ENCODE results near the gene DAZAP1. TPM values are rescaled to one million over a fixed set of nuclear protein-coding genes. Genes with fewer than 3 reads are reported as not detected.

DAZAP1 gene
- total RNA-seq, 3 donors from 2014 or later: 35.8 to 50.9 (median 48.8) TPM

DNA sequence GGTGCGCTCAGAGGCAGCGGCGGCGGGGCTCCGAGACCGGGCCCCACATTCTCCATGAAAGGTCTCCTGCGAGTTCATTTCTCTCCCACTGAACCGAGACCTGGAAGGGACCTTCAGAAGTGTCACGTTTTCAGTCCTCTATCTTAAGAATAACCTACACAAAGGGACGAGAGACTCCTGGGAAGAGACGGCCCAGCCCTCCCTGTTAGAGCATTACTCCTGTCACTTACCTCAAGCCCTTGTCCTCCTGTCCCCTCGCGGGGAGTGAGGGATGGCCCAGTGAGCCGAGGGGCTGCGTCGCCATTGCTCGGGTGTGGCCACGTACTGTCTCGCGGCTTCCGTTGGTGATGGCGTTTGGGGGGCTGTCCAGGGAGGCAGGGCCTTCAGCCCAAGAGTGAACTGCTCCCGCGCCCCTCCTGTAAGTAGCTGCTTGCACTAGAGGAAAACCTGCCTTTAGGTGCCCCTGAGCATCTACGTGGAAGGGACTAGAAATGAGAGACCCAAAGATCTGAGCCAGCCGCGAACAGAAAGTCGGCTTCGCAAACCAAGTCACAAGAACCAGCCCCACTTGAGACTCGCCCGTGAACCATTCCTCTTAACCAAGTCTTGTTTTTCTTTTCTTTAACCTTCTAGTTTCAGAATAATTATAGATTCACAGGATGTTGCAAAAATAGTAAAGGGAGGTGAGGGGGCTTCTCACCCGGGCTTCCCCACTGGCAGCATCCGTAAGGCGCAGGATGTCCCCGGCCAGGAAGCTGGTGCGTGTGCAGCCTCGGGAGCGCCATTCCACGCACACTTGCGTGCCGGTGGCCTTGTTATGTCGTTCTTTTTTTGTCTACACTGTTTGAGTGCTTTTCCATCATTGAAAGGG, 44.8 kb upstream of the DAZAP1 start:
- Histone ChIP-seq H3K4me1 (peaks cover 8 to 10% of the 10 kb centered on the region in 2 donors), H3K9me3 (no peaks in the 10 kb centered on the region), H3K27ac (peak overlapping the region; percentile 65 to 83), H3K4me3 (peak overlapping the region in 1 of 3 donors; percentile 53), H3K36me3 (no peaks in the 10 kb centered on the region), H3K27me3 (no peaks in the 10 kb centered on the region)
- DNase-seq (ENCODE audit: low spot score in 2 of 2): no peak
- TF ChIP-seq POLR2A (IDR thresholded peaks at IDR 0.05) (no peak), POLR2AphosphoS5 (IDR thresholded peaks at IDR 0.05) (no peak)
- TF ChIP-seq, protein P1, sequence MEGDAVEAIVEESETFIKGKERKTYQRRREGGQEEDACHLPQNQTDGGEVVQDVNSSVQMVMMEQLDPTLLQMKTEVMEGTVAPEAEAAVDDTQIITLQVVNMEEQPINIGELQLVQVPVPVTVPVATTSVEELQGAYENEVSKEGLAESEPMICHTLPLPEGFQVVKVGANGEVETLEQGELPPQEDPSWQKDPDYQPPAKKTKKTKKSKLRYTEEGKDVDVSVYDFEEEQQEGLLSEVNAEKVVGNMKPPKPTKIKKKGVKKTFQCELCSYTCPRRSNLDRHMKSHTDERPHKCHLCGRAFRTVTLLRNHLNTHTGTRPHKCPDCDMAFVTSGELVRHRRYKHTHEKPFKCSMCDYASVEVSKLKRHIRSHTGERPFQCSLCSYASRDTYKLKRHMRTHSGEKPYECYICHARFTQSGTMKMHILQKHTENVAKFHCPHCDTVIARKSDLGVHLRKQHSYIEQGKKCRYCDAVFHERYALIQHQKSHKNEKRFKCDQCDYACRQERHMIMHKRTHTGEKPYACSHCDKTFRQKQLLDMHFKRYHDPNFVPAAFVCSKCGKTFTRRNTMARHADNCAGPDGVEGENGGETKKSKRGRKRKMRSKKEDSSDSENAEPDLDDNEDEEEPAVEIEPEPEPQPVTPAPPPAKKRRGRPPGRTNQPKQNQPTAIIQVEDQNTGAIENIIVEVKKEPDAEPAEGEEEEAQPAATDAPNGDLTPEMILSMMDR (IDR thresholded peaks at IDR 0.05): no peak
- intact Hi-C loops (cut with DNase I; ENCODE audit: low total_unique reads): no loop called here

DNA sequence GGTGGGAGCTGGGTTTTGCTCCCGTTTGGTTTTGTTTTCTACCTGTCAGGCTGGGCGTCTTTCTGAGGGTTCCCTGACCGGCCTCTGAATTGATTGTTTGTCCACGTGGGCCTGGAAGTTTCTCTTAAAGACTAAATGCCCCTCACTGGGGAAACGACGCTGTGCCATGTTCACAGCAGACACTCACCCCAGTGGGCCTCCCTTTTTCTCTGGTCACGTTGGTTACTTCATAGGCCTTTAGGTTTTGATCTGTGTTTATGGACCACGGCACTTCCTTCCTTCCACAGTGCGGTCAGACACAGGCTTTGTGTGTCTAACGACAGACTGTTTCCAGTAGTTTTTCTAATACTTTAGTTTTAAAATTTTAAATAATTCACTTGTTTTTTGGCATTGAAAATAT, 43.8 kb upstream of the DAZAP1 start:
- peaks cover 8 to 10% of the 10 kb centered on the region in 2 donors for H3K4me1 ChIP-seq
- no peaks in the 10 kb centered on the region for H3K27me3 ChIP-seq
- H3K9me3 ChIP-seq: no peaks in the 10 kb centered on the region
- TF ChIP-seq POLR2A (IDR thresholded peaks at IDR 0.05): no peak
- TF ChIP-seq POLR2AphosphoS5 (IDR thresholded peaks at IDR 0.05): no peak
- TF ChIP-seq, protein P1 (IDR thresholded peaks at IDR 0.05): no peak
- no peak overlapping the region for H3K27ac ChIP-seq
- H3K36me3 ChIP-seq: no peaks in the 10 kb centered on the region
- intact Hi-C loops (cut with DNase I; ENCODE audit: low total_unique reads): no loop called here
- DNase-seq (ENCODE audit: low spot score in 2 of 2): no peak
- no peak overlapping the region for H3K4me3 ChIP-seq

DNA sequence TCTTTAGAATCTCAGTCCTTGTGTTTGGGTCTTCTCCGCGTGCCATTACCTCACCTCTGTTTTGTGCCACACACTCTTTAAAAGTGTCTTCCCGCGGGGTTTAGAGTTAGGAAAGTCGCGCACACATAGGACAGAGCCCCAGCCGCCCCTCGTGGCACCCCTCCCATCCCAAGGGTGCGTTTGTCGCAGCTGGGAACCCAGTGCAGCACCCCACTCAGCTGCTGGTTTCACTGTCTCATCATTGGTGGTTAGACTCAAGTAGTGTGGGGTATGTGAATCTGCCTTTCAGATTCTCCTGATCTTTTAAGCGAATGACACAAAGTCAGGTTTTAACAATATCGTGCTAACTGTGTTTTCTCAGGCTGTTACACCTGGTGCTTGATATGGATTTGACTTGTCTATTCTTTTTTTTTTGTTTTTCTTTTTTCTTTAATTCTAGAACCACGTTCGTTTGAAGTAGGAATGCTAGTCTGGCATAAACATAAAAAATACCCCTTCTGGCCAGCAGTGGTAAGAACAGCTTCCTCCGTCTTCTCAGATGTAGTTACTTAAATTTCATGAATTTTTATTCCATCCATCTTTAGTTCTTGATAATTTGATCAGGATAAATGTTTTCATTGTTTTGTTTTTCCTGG, 43.2 kb upstream of the DAZAP1 start:
- H3K27me3 ChIP-seq: no peaks in the 10 kb centered on the region
- H3K36me3 ChIP-seq: peaks cover 2% of the 10 kb centered on the region
- TF ChIP-seq, protein P1 (IDR thresholded peaks at IDR 0.05): peak in 1 of 3 donors; percentile 19
- TF ChIP-seq POLR2A (IDR thresholded peaks at IDR 0.05): no peak
- no peak for TF ChIP-seq POLR2AphosphoS5 (IDR thresholded peaks at IDR 0.05)
- no peak overlapping the region for H3K27ac ChIP-seq
- DNase-seq (ENCODE audit: low spot score in 2 of 2): no peak
- H3K4me3 ChIP-seq: no peak overlapping the region
- H3K4me1 ChIP-seq: peaks cover 8 to 10% of the 10 kb centered on the region in 2 donors
- intact Hi-C loops (cut with DNase I; ENCODE audit: low total_unique reads): no loop called here
- no peaks in the 10 kb centered on the region for H3K9me3 ChIP-seq

DNA sequence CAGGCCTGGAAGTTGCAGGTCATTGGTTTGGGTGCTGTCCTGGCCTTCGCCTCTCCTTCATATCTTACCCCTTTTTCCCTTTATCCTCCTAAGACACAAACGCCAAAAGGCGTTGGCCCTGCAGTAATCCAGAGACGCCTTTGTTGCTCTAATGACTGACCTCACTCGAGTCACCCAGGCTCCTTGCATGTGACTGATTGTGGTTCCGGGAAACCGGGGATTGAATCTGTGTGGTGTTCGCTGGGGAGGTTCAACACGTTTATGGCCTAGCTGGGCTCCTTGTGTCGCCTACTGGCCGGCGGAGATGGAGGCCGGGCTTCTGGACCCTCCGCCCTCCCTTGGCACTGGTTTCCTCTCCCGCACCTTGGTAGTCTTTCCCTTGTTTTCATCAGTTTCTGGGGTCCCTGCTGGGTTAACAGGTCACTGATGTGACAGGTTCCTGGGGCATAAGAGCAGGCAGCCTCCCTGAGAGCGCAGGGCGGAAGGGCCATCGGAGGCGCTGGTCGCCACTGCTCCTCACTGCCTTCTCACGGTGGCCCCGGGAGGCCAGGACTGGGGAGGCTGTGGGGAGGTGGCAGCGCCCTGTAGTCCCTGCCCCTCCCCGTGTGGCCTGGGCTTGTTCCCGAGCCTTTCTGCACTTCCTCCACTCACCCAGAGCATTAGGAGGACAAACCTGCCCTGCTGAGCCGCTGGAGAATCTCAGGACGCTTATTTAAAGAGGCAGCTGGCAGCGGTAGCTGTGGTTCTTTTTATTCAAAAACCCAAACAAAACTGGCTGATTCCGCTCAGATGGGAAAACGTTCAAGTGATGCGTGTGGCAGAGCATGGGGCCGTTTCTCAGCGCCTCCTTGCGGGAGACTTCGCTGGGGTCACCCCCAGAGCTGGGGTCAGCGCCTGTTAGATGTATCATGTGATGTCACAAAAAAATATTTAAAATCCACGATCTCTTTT, 41.8 kb upstream of the DAZAP1 start:
- H3K27ac ChIP-seq: peak overlapping the region in 1 of 2 donors; percentile 12
- no peak for TF ChIP-seq POLR2A (IDR thresholded peaks at IDR 0.05)
- TF ChIP-seq POLR2AphosphoS5 (IDR thresholded peaks at IDR 0.05): no peak
- TF ChIP-seq, protein P1 (IDR thresholded peaks at IDR 0.05): no peak
- H3K4me3 ChIP-seq: no peak overlapping the region
- H3K36me3 ChIP-seq: peaks cover 13% of the 10 kb centered on the region
- no peak for DNase-seq (ENCODE audit: low spot score in 2 of 2)
- intact Hi-C loops (cut with DNase I; ENCODE audit: low total_unique reads): no loop called here
- H3K27me3 ChIP-seq: no peaks in the 10 kb centered on the region
- no peaks in the 10 kb centered on the region for H3K9me3 ChIP-seq
- H3K4me1 ChIP-seq: peaks cover 8 to 10% of the 10 kb centered on the region in 2 donors

All from breast epithelium (tissue), 4 donors.